Fibroblast of lung (primary cell): ENCODE measurements around the gene FECH. TPM values are rescaled to one million over a fixed set of nuclear protein-coding genes. Genes with fewer than 3 reads are reported as not detected.

Source experiments
- DNase-seq, 2 donors: peaks; one replicate each; pipeline versions ENCODE4 v3.0.0 to v3.0.0-alpha.2; 2010; ENCODE audit warnings: low read depth in 2 of 2
- H2AFZ ChIP-seq: 2 replicates; pipeline ENCODE4 v1.5.1; 2012; ENCODE audit warnings: low read length, control low read depth, inconsistent platforms
- H3K27ac ChIP-seq: 2 replicates; pipeline ENCODE4 v1.5.1; 2011; ENCODE audit warnings: low read length, control low read depth; ENCODE audit not compliant: insufficient read depth
- H3K27me3 ChIP-seq: 2 replicates; pipeline ENCODE4 v1.5.1; 2011; ENCODE audit warnings: mild to moderate bottlenecking, low read length; ENCODE audit not compliant: control insufficient read depth, insufficient read depth
- H3K36me3 ChIP-seq: 2 replicates; pipeline ENCODE4 v1.5.1; 2011; ENCODE audit warnings: low read length; ENCODE audit not compliant: control insufficient read depth, insufficient read depth
- H3K4me1 ChIP-seq: 2 replicates; pipeline ENCODE4 v1.5.1; 2011; ENCODE audit warnings: low read length; ENCODE audit not compliant: control insufficient read depth, insufficient read depth; ENCODE audit errors: extremely low read depth
- H3K4me2 ChIP-seq: 2 replicates; pipeline ENCODE4 v1.5.1; 2011; ENCODE audit warnings: low read length, control low read depth; ENCODE audit not compliant: insufficient read depth; ENCODE audit errors: extremely low read depth
- H3K4me3 ChIP-seq, 4 experiments: fragments of 200-600 bp in 1 of 4; sonication (generic) in 1 of 4; replicated peaks in 1 of 4; 2 replicates each; pipeline ENCODE4 v1.5.1; 2011 to 2016; ENCODE audit warnings: low read length in 4 of 4, low read depth in 3 of 4, mild to moderate bottlenecking in 3 of 4, control low read depth in 2 of 4, inconsistent platforms in 1 of 4, mixed read lengths in 1 of 4; ENCODE audit not compliant: insufficient read depth in 1 of 4; ENCODE audit errors: control extremely low read depth in 1 of 4
- H3K79me2 ChIP-seq: 2 replicates; pipeline ENCODE4 v1.5.1; 2012; ENCODE audit warnings: mild to moderate bottlenecking, low read length, inconsistent platforms; ENCODE audit not compliant: control insufficient read depth, insufficient read depth
- H3K9ac ChIP-seq: 2 replicates; pipeline ENCODE4 v1.5.1; 2011; ENCODE audit warnings: mild to moderate bottlenecking, low read length, control low read depth; ENCODE audit not compliant: insufficient read depth
- H3K9me3 ChIP-seq: 2 replicates; pipeline ENCODE4 v1.5.1; 2012; ENCODE audit warnings: low read depth, low read length; ENCODE audit not compliant: control insufficient read depth, insufficient read depth
- H4K20me1 ChIP-seq: 2 replicates; pipeline ENCODE4 v1.5.1; 2011; ENCODE audit warnings: low read length; ENCODE audit not compliant: control insufficient read depth, insufficient read depth; ENCODE audit errors: extremely low read depth
- CTCF ChIP-seq, 2 donors: IDR thresholded peaks in 1 of 2; conservative IDR thresholded peaks in 1 of 2; 1 replicate in 1 of 2; 2 replicates in 1 of 2; pipeline ENCODE4 v1.5.1; 2011 to 2012; ENCODE audit warnings: low read length in 2 of 2, control low read depth in 1 of 2, inconsistent platforms in 1 of 2, low read depth in 1 of 2, mild to moderate bottlenecking in 1 of 2
- EZH2 ChIP-seq: IDR thresholded peaks from 2 replicates; pipeline ENCODE4 v1.5.1; 2012; ENCODE audit warnings: low read length, control low read depth, mild to moderate bottlenecking; ENCODE audit errors: missing control alignments
- polyA plus RNA-seq, 2 donors: library from polyadenylated mRNA; depleted of rRNA in 1 of 2; stranded (reverse) in 1 of 2; unstranded in 1 of 2; fragments of >200 nt; gene quantifications; 2 replicates each; pipeline ENCODE4 v1.2.1, GENCODE V29; 2011 to 2012; ENCODE audit warnings: missing spikeins in 1 of 2
- total RNA-seq: library from RNA; depleted of rRNA; stranded (reverse); fragments of >200 nt; gene quantifications from 2 replicates; pipeline ENCODE4 v1.2.1, GENCODE V29; 2014

Gene FECH
- total and polyA plus RNA-seq, 2 donors (not counting 1 experiment from before 2014, with no cell fraction given): 23.8 to 44.4 TPM

DNA sequence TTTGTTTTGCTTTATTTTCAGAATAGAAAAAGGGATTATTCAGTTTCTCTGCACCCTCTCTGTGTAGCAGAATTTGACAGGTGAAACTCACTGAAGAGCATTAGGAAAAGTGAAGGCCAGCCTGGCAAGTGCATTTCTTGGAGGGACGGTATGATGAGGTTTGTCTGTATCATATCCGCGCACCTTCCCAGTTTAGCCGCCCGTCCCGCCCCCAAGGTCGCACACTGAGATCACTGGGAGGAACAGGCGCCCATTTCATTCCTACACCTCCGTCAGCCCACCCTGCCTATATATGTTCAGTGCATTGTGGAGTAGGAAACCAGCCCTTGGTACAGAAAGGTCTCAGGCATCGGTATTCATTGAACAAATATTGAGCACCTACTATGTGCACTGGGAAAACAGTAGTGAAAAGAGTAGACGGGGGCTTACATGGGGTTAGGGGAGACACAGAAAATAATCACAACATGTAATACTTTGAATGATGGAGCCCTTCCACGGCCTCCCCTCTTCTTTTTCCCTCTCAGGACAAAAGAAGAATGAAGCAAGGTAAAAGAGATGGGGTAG is 678 bp upstream of the FECH start:
- Histone ChIP-seq H2AFZ (peak overlapping the region; percentile 69), H4K20me1 (no peaks in the 10 kb centered on the region), H3K36me3 (no peaks in the 10 kb centered on the region), H3K4me3 (peak overlapping the region in 2 of 4 experiments; percentile 59 to 85), H3K27ac (no peak overlapping the region), H3K4me2 (no peak overlapping the region), H3K79me2 (no peaks in the 10 kb centered on the region), H3K9me3 (no peaks in the 10 kb centered on the region), H3K9ac (no peak overlapping the region), H3K4me1 (peaks cover 5% of the 10 kb centered on the region), H3K27me3 (no peaks in the 10 kb centered on the region)
- no peak for DNase-seq
- TF ChIP-seq EZH2: no peak
- TF ChIP-seq CTCF (conservative IDR thresholded peaks at IDR 0.05 in 1 of 2, IDR thresholded peaks at IDR 0.05 in 1 of 2; ENCODE audit: low read depth in 1 of 2, low read length in 2 of 2): no peak

DNA sequence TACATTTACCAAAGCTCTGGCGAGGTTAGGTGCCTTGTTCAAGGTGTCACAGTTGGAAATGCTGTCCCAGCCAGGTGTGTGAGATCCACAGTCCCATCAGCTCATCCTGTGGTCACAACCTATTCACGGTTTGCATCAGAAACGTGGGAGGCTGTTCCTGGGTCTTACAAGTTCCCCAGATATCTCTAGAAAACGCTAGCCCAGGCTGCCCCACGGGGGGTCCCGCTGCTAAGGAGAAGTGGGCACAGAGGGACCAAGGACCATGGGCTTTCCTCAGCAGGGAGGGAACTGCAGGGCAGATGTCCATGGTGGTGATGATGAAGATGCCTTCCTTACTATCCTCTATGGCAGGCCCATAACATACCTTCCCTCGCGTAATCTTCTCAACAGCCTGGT is 649 bp downstream of the FECH start:
- H2AFZ ChIP-seq: peak overlapping the region; percentile 69
- H3K27ac ChIP-seq: peak overlapping the region; percentile 53
- H3K4me2 ChIP-seq: peak overlapping the region; percentile 72
- TF ChIP-seq CTCF (conservative IDR thresholded peaks at IDR 0.05 in 1 of 2, IDR thresholded peaks at IDR 0.05 in 1 of 2; ENCODE audit: low read depth in 1 of 2, low read length in 2 of 2) (no peak), EZH2 (no peak)
- no peaks in the 10 kb centered on the region for H3K27me3 ChIP-seq
- peak in 1 of 2 donors; percentile 6 for DNase-seq
- H3K9ac ChIP-seq: peak overlapping the region; percentile 77
- H4K20me1 ChIP-seq: no peaks in the 10 kb centered on the region
- H3K4me3 ChIP-seq: peak overlapping the region; percentile 50 to 85 (median 66)
- H3K4me1 ChIP-seq: peaks cover 5% of the 10 kb centered on the region
- no peaks in the 10 kb centered on the region for H3K9me3 ChIP-seq
- H3K79me2 ChIP-seq: no peaks in the 10 kb centered on the region
- no peaks in the 10 kb centered on the region for H3K36me3 ChIP-seq

GRCh38 chr18:57585421-57585820 is 1.1 kb downstream of the FECH start:
- no peak overlapping the region for H3K9ac ChIP-seq
- H3K4me2 ChIP-seq: peak overlapping the region; percentile 72
- peaks cover 5% of the 10 kb centered on the region for H3K4me1 ChIP-seq
- H2AFZ ChIP-seq: no peak overlapping the region
- no peaks in the 10 kb centered on the region for H3K27me3 ChIP-seq
- H3K9me3 ChIP-seq: no peaks in the 10 kb centered on the region
- no peaks in the 10 kb centered on the region for H3K79me2 ChIP-seq
- H3K4me3 ChIP-seq: peak overlapping the region; percentile 50 to 85 (median 66)
- no peak overlapping the region for H3K27ac ChIP-seq
- TF ChIP-seq CTCF (conservative IDR thresholded peaks at IDR 0.05 in 1 of 2, IDR thresholded peaks at IDR 0.05 in 1 of 2; ENCODE audit: low read depth in 1 of 2, low read length in 2 of 2): no peak
- no peak for TF ChIP-seq EZH2
- DNase-seq: peak; percentile 4 to 56
- no peaks in the 10 kb centered on the region for H3K36me3 ChIP-seq
- H4K20me1 ChIP-seq: no peaks in the 10 kb centered on the region
